HG02981 (cell line): ENCODE measurements around the gene SESTD1.
"Not testable (repeated sequence)": the region's sequence is repeated elsewhere in the genome, so short reads cannot be mapped to it uniquely, and the experiment has no call there.

Source experiments
- ATAC-seq: cut with Tn5 transposase; IDR thresholded peaks from one replicate; pipeline ENCODE4 v1.9.1; 2021; ENCODE audit warnings: mild to moderate bottlenecking, moderate library complexity; ENCODE audit not compliant: unreplicated experiment

Gene SESTD1

DNA sequence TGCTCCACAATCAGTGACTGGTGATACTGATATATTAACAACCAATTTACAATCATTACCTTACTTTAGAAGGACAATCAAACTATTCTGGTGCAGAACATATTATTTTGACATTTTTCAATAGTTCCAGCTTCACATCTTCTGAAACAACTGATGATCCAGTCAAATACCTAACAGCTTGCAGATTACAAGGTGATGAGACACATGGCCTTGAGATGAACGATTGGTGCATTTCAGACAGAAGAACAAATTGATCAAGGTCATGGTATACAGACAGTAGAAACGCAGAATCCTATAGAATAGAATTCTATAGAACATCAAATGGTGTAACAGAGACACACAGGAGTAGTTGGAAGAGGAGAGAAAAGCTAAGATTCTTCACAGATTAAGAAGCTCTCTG, 24.8 kb downstream of the SESTD1 start:
- no peak for ATAC-seq

DNA sequence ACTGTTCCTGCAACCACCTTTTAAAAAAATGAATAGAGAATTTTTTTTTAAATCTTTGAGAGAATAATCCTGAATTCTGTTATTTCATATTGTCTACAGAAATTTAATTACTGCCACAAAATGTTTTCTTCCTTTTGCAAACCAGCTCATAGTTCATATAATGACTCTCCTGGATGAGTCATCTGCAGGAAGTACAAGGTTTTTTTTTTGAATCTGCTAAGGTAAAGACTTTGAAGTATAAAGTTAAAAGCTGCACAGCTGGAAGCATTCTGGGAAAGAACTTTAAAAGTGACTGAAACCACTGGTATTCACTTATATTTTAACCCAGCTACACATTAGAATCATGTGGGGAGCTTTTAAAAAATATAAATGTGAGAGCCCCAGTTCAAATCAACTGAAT, 25.4 kb downstream of the SESTD1 start:
- ATAC-seq: peak; percentile 54

DNA sequence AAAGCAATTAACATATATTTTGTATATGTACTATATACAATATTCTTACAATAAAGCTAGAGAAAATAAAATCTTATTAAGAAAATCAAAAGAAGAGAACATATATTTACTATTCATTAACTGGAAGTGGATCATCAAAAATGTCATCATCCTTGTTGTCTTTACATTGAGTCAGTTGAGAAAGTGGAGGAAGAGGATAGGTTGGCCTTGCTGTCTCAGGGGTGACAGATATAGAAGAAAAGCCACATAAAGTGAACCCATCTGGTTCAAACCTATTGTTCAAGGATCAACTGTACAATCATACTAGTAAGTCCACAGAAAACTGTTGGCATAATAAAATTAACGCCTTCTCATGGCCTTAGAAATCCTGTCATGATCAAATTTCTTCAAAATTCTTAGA, 26.6 kb downstream of the SESTD1 start:
- ATAC-seq: no peak

DNA sequence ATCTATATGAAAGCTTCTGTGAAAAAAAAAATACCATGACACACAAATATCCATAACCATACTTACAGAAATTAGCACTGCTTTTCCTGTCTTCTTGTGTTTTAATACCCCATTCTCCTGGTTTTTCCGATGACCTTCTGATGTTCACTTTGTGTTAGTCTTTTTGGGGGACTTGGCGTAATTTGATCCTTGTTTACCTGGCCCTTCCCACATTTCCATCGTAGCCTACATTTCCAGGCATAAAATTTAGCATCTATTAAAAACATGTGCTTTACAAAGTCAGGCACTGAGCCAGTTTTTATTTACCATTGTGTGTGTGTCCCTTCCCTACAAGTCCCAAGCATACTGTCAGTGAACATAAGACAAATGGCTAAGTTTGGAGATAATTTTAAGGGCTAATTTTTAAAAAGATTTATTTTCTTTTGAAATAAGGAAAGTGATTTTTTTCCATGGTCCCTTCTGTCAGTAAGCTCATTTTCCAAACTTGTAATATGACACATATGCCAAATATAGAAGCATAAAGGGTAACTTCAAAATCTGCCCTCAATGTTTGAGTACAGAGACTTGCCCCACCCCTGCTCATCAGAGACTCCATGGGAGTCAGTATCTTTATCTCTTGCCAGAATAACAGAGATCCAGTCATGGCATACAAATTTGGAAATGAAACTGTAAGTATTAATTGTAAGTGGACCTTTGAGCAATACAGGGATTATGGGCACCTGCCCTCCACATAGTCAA, 27.3 kb downstream of the SESTD1 start:
- ATAC-seq: no peak

DNA sequence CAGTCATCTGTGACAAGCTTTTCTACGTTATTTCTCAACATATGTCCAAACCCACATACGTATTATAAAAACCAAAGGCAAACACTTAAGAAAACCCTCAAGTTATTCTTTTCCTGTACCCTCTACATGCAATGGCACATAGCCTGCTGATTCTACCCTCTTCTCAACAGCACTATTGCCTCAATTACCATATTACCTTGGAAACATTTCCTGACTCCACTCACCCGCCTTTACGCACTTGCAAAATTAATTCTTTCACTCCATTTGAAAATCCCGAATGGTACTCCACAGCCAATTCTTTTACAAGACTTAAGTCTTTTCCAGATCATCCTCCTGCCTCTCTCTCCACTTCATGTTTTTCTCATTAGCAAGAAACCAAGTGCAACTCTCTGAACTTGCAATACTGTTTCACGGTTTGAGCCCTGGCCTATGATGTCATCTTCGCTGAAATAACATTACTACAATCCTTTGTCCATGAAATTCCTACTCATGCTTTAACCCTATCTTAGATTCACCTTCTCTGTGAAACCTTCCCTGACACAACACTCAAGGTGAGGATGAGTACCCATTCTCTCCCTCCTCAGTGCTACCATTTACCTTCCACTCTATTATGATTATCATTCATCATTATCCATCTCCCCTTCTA, 29.0 kb downstream of the SESTD1 start:
- no peak for ATAC-seq

DNA sequence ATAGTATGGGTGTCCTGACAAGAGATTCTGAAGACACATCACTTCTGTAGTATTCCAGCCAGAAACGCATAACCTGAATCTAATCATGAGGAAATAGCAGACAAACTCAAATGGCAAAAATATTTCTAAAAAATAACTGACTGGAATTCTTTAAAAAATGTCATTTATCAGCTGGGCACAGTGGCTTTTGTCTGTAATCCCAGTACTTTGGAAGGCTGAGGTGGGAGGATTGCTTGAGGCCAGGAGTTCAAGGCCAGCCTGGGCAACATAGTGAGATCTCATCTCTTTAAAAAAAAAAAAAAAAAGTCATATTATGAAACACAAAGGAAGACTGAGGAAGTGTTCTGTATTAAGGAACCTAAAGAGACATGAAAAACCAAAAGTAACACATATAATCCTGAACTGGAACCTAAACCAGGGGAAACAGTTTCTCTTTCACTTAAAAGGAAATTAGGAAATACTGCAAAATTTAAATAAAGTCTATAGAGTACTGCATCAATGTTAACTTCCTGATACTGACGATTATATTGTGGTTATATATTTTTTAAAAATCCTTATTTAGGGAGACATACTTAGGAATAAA, 29.9 kb downstream of the SESTD1 start:
- ATAC-seq: no peak

DNA sequence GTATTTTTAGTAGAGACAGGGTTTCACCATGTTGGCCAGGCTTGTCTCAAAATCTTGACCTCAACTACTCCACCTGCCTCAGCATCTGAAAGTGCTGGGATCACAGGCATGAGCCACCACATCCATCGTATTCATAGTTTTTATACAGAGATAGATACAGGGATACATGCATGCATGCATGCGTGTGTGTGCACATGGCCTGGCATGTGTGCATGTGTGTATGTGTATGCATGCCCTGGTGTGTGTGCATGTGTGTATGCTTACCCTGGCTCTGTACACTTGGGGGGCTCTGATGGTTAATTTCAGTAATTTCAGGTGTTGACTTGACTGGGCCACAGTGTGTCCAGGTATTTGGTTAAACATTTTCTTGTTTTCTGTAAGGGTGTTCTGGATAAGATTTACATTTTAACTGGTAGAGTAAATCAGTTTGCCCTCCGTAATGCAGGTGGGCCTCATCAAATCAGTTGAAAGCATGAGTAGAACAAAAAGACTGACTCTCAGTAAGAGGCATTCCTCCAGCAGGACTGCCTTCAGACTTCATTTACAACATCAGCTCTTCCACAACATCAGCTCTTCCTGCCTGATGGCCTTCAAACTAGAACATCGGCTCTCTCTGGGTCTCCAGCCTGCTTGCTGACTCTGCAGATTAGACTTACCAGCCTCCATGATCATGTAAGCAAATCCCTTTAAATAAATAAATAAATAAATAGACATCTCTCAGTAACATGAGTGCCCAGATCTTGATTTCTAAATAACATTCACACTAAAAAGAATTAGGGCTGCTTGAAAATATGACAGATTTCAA, 30.8 kb downstream of the SESTD1 start:
- no peak for ATAC-seq

DNA sequence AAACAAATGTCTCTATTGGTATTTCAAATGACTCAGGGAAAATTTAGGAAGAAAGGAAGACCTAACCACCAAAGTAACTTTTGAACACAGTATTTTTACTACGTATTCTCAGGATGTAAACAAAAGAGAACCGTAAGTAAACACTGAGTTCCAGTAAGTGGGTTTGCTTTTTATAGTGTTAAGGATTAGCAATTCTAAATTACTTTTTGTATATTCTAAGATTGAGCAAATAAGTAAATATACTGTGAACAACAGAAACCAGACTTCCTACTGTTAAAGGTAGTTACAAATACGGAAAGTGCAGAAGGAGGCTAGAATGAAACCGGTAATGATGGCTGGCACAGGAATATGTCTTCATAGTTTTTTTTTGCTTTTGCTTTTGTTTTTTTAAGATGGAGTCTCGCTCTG, 31.5 kb downstream of the SESTD1 start:
- no peak for ATAC-seq

DNA sequence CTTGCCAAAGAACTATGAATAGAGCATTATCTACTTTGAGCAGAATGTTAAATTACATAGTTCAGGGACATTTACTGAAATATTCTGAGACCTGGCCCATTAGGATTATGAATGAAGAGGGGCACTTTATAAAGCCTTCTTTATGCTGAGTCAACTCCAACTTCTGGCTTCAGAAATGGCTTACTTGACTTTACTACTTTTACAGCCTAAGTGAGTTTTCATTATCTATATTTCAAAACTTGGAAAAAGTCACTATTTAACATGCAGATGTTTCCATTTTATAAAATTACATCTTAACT, 37.7 kb downstream of the SESTD1 start:
- ATAC-seq: no peak

DNA sequence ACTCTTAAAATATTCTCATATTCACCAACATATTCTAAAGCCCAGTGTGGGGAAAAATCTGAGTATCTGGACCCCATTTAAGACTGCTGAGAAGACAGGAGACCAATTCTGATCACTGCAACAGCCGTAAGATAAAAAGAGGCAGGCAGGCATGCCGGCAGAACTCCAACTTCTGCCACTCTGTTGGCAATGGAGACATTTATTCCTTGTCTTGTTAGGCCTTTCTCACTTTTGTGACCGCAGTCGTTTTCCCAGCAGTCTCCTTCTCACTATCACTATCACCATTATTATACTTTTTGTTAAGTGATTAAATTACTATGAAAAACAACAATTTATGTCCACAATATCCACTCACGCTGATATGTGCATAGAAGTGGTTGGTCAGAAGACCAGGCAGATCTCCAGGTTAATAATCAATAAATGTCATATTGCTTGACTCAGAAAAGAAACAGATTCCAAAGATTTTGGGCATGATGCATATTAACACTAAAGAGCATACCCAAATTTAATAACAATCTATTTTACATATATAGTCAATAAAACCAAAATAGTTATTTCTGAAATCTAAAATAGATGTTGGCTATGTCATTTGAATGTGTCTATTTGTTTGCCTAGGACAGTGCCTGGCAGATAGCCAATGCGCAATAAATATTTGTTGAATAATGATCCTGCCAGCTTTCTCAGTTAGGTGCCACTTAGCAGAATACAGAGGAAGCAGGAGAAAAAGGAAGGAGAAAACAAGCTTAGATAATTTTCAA, 38.2 kb downstream of the SESTD1 start:
- no peak for ATAC-seq

DNA sequence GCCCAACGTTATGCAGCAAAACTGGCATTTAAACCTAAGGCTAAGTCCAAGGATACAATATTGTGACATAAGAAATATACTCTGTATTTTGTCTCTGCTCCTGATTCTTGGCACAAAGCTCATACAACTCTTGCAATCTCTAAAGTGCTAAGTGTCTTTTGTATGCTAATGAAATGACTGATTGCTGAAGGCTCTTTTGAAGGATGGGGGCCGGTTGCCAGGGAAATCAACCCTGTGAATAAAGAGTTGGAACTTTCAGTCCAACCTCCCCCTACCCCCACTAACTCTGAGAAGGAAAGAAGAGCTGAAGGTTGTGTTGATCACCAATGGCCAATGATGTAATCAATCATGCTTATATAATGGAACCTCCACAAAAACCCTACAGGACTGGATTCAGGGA, 40.3 kb downstream of the SESTD1 start:
- no peak for ATAC-seq

DNA sequence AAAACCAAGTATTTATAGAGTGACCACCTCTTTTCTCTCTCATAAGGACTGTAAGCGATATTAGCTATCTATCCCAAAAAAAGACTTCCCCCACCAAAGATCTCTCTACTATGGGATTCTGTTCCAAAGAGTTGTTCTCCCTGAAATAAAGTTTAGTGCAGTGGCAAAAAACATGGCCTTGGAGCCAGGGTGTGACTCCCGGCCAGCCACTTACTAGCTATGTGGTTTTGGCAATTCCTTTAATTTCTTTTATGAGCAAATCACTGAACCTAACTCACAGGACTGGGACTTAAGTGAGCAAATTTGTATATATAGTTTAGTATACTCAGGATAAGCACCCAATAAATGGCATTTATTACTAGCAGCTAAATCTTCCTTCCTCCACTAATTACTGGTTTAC, 42.6 kb downstream of the SESTD1 start:
- no peak for ATAC-seq

DNA sequence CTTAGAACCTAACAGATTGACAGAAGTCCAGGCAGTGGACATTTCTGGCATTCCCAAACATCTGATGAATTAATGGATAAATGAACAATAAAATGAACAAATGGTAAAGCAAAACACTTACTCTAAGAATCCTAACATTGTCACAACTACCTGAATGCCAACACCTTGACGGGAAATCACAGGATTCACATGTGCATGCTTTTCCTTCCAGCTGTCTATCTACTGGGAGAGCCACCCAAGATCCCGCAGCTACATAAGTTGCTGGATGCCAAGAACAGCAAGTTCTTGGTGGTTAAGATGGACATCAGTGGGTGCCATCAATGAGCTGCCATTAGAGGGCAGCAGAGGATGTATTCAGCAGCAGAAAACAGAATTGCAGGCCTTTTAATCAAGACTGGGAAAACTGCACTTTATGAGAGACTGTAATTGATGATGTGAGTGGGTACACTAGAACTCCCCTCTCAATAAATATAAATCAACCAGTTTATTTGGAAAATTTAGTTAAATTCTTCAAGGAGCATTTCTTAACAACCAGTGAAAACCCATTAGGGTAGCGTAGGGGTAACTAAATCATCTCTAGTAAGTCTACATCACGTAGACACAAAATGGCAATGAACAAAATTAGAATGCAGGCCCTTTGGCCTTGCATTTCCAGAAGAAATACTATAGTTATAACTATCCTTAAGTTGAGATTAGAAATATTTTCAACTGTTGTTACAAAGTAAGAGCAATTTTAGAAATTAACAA, 45.6 kb downstream of the SESTD1 start:
- peak; percentile 83 for ATAC-seq

DNA sequence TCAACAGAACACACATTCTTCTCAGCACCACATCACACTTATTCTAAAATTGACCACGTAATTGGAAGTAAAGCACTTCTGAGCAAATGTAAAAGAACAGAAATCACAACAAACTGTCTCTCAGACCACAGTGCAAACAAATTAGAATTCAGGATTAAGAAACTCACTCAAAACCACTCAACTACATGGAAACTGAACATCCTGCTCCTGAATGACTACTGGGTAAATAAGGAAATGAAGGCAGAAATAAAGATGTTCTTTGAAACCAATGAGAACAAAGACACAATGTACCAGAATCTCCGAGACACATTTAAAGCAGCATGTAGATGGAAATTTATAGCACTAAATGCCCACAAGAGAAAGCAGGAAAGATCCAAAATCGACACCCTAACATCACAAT, 50.0 kb downstream of the SESTD1 start:
- ATAC-seq: not testable (repeated sequence)

DNA sequence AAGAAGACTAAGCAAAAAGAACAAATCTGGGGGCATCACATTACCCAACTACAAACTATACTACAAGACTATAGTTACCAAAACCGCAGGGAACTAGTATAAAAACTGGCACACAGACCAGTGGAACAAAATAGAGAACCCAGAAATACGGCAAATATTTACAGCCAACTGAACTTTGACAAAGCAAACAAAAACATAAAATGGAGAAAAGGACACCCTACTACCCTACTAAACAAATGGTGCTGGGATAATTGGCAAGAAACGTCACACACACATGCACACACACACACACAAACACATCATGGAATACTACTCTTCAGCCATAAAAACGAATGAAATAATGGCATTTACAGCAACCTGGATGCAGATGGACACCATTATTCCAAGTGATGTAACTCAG, 53.3 kb downstream of the SESTD1 start:
- no peak for ATAC-seq

DNA sequence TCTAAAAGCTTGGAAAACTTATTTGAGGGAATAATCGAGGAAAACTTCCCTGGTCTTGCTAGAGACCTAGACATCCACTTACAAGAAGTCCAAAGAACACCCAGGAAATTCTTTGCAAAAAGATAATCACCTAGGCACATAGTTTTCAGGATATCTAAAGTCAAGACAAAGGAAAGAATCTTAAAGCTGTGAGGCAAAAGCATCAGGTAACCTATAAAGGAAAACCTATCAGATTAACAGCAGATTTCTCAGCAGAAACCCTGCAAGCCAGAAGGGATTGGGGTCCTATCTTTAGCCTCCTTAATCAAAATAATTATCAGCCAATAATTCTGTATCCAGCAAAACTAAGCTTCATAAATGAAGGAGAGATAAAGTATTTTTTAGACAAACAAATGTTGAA, 56.4 kb downstream of the SESTD1 start:
- not testable (repeated sequence) for ATAC-seq

DNA sequence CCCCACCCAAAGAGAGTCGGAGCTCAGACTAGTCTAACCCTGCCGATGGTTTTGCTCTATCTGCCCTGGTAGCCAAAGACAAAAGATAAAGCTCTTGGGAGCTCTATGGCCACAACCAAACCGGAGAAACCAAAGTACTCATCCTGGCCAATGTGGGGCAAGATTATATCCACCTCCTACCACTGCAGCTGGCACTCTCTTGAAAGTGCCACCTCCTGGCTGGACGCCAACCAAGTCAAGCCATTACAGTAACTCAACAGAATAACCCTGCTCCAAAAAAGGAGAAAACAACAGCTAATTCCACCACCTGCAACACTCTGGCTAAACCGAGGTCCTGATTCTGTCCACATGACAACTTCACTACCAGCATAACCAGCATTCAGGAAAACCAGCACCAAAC, 57.6 kb downstream of the SESTD1 start:
- ATAC-seq: no peak

DNA sequence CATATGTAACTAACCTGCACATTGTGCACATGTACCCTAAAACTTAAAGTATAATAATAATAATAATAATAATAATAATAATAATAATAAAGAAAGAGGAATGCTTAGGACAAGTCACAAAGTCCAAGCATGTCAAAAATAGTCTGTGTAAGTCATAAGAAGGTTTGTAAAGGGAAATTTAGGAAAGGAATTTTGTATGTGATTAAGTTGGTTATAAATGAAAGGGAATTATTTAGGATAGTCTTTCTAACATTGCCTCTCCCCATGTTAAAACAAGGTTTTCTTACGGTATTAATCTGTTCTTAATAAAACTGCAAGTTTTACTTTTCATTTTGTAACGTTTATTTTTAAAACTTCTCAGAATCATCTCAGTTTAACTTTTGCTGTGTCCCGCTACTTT, 62.8 kb downstream of the SESTD1 start:
- ATAC-seq: no peak

DNA sequence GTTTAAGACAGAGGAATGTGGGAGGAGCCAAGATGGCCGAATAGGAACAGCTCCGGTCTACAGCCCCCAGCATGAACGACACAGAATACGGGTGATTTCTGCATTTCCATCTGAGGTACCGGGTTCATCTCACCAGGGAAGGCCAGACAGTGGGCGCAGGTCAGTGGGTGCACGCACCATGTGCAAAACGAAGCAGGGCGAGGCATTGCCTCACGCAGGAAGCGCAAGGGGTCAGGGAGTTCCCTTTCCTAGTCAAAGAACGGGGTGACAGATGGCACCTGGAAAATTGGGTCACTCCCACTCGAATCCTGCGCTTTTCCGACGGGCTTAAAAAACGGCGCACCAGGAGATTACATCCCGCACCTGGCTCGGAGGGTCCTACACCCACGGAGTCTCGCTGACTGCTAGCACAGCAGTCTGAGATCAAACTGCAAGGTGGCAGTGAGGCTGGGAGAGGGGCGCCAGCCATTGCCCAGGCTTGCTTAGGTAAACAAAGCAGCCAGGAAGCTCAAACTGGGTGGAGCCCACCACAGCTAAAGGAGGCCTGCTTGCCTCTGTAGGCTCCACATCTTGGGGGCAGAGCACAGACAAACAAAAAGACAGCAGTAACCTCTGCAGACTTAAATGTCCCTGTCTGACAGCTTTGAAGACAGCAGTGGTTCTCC, 68.6 kb downstream of the SESTD1 start:
- not testable (repeated sequence) for ATAC-seq

DNA sequence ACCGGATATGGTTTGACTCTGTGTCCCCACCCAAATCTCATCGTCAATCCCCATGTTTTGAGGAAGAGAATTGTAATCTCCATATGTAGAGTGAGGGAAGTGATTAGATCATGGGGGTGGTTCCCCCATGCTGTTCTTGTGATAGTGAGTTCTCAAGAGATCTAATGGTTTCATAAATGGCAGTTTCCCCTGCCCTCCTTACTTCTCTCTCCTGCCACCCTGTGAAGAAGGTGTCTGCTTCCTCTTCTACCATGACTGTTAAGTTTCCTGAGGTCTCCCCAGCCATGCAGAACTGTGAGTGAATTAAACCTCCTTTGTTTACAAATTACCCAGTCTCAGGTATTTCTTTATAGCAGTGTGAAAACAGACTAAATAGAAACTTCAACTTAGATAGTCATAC, 69.5 kb downstream of the SESTD1 start:
- ATAC-seq: no peak
